ENCODE data around the gene NTM. TPM values are rescaled to one million over a fixed set of nuclear protein-coding genes. Genes with fewer than 3 reads are reported as not detected.
A peak's percentile ranks its signal among the peaks of the same experiment; 100 is the strongest.

The NTM gene
- total RNA-seq, 1 experiment from 2014 or later, result 8.6 TPM

- Histone ChIP-seq H3K9me3 (ENCODE audit: low read depth, low read length, poor library complexity, severe bottlenecking) (peaks cover 4% of the 10 kb centered on the region), H3K4me1 (ENCODE audit: insufficient read depth, low read length, poor library complexity, severe bottlenecking) (peaks cover 42% of the 10 kb centered on the region), H3K27ac (ENCODE audit: low read depth, low read length, poor library complexity, severe bottlenecking) (peak overlapping the region; percentile 68), H3K36me3 (ENCODE audit: insufficient read depth, low read length, poor library complexity, severe bottlenecking) (no peaks in the 10 kb centered on the region), H3K4me3 (ENCODE audit: low read depth, low read length, poor library complexity, severe bottlenecking) (no peak overlapping the region), H3K27me3 (replicated peaks; ENCODE audit: insufficient read depth, low read depth, low read length, poor library complexity) (no peaks in the 10 kb centered on the region)
- BruUV-seq (replicated peaks), result no TSS peak
- TF ChIP-seq CTCF (conservative IDR thresholded peaks at IDR 0.05; ENCODE audit: low read depth, low read length) (no peak), EZH2 (IDR thresholded peaks at IDR 0.05; ENCODE audit: borderline replicate concordance, low read depth, low read length, poor library complexity, severe bottlenecking) (no peak)
- ChIA-PET CTCF (no interaction called here), POLR2A (ENCODE audit: low non-redundant PET) (interaction anchor here (0.6 kb wide), 1 partner anchor 16 kb away, joined by 3 read pairs; no protein-coding TSS in a partner anchor)
- DNase-seq (ENCODE audit: low spot score), result no peak
- intact Hi-C loops (cut with micrococcal nuclease; ENCODE audit: unreplicated experiment), result loop anchor here (2.0 kb wide), 1 partner anchor 45 kb away; no protein-coding TSS in a partner anchor
Measured at GRCh38 chr11:132022285-132022684, 651.9 kb downstream of the NTM start.

GRCh38 chr11:132022733-132023478 is 652.5 kb downstream of the NTM start:
- DNase-seq (ENCODE audit: low spot score), result peak; percentile 84
- Histone ChIP-seq H3K27me3 (replicated peaks; ENCODE audit: insufficient read depth, low read depth, low read length, poor library complexity) (no peaks in the 10 kb centered on the region), H3K9me3 (ENCODE audit: low read depth, low read length, poor library complexity, severe bottlenecking) (peaks cover 4% of the 10 kb centered on the region), H3K4me1 (ENCODE audit: insufficient read depth, low read length, poor library complexity, severe bottlenecking) (peaks cover 47% of the 10 kb centered on the region), H3K27ac (ENCODE audit: low read depth, low read length, poor library complexity, severe bottlenecking) (peak overlapping the region; percentile 69), H3K36me3 (ENCODE audit: insufficient read depth, low read length, poor library complexity, severe bottlenecking) (no peaks in the 10 kb centered on the region), H3K4me3 (ENCODE audit: low read depth, low read length, poor library complexity, severe bottlenecking) (no peak overlapping the region)
- ChIA-PET CTCF (no interaction called here), POLR2A (ENCODE audit: low non-redundant PET) (interaction anchor here (0.6 kb wide), 1 partner anchor 16 kb away, joined by 3 read pairs; no protein-coding TSS in a partner anchor)
- TF ChIP-seq EZH2 (IDR thresholded peaks at IDR 0.05; ENCODE audit: borderline replicate concordance, low read depth, low read length, poor library complexity, severe bottlenecking) (no peak), CTCF (conservative IDR thresholded peaks at IDR 0.05; ENCODE audit: low read depth, low read length) (no peak)
- no TSS peak for BruUV-seq (replicated peaks)
- intact Hi-C loops (cut with micrococcal nuclease; ENCODE audit: unreplicated experiment), result loop anchor here (2.0 kb wide), 1 partner anchor 46 kb away; no protein-coding TSS in a partner anchor

- H3K9me3 ChIP-seq (ENCODE audit: low read depth, low read length, poor library complexity, severe bottlenecking), result peaks cover 4% of the 10 kb centered on the region
- no TSS peak for BruUV-seq (replicated peaks)
- intact Hi-C loops (cut with micrococcal nuclease; ENCODE audit: unreplicated experiment), result loop anchor here (5.0 kb wide), 1 partner anchor 327 kb away; no protein-coding TSS in a partner anchor
- peaks cover 58% of the 10 kb centered on the region for H3K4me1 ChIP-seq (ENCODE audit: insufficient read depth, low read length, poor library complexity, severe bottlenecking)
- no peak overlapping the region for H3K4me3 ChIP-seq (ENCODE audit: low read depth, low read length, poor library complexity, severe bottlenecking)
- CTCF ChIA-PET, result no interaction called here
- DNase-seq (ENCODE audit: low spot score), result no peak
- POLR2A ChIA-PET (ENCODE audit: low non-redundant PET), result no interaction called here
- H3K27ac ChIP-seq (ENCODE audit: low read depth, low read length, poor library complexity, severe bottlenecking), result peak overlapping the region; percentile 8
- H3K27me3 ChIP-seq (replicated peaks; ENCODE audit: insufficient read depth, low read depth, low read length, poor library complexity), result no peaks in the 10 kb centered on the region
- TF ChIP-seq EZH2 (IDR thresholded peaks at IDR 0.05; ENCODE audit: borderline replicate concordance, low read depth, low read length, poor library complexity, severe bottlenecking) (no peak), CTCF (conservative IDR thresholded peaks at IDR 0.05; ENCODE audit: low read depth, low read length) (no peak)
- no peaks in the 10 kb centered on the region for H3K36me3 ChIP-seq (ENCODE audit: insufficient read depth, low read length, poor library complexity, severe bottlenecking)
Measured at GRCh38 chr11:132024587-132025295, 654.3 kb downstream of the NTM start.
